ENCODE results near the gene MDP1.

DNA sequence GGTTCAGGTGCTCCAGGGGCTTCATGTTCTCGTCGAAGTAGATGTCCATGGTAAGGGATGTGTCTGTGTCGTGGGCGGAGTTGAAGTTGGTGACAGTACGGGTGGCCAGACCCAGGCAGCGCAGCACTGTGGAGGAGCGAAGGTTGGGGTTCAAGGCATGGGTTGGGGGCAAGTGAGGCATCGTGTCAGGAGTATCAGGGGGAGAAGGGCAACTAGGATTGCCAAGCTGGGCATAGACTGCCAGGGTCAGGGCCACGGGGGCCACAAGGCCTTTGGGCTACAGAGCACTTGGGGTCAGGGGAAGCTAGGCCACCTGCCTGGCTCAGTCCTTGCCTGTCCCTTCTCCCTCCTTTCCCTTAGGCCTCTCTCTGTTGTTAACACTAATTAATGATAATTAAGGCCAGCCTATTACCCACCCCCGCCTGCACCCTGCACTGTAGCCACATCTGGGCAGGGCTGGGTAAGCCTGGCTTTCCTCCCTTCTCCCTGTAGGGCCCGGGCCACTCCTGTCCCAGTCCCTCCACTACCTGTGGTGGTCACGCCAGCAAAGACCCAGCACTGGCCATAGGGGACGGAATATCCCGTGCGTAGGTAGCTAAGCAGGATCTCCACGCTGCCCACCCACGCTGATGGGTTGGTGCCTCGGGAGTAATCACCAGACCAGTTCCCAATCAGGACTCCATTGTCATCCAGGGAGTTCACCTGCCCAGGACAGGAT lies 42.8 kb upstream of the MDP1 start:
- TF ChIP-seq, protein P1, sequence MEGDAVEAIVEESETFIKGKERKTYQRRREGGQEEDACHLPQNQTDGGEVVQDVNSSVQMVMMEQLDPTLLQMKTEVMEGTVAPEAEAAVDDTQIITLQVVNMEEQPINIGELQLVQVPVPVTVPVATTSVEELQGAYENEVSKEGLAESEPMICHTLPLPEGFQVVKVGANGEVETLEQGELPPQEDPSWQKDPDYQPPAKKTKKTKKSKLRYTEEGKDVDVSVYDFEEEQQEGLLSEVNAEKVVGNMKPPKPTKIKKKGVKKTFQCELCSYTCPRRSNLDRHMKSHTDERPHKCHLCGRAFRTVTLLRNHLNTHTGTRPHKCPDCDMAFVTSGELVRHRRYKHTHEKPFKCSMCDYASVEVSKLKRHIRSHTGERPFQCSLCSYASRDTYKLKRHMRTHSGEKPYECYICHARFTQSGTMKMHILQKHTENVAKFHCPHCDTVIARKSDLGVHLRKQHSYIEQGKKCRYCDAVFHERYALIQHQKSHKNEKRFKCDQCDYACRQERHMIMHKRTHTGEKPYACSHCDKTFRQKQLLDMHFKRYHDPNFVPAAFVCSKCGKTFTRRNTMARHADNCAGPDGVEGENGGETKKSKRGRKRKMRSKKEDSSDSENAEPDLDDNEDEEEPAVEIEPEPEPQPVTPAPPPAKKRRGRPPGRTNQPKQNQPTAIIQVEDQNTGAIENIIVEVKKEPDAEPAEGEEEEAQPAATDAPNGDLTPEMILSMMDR (conservative IDR thresholded peaks at IDR 0.05 in 1 of 2, IDR thresholded peaks at IDR 0.05 in 1 of 2; ENCODE audit: extremely low read depth in 1 of 2, insufficient read depth in 1 of 2, low read depth in 1 of 2, low read length in 2 of 2), result no peak
- no peak for TF ChIP-seq EZH2 (IDR thresholded peaks at IDR 0.05; ENCODE audit: borderline replicate concordance, low read length)
